A204.1 (cell line): ENCODE measurements around the gene BARHL1.

Source experiments
- FAIRE-seq: peaks from 2 replicates; lab custom pipeline; 2012; peaks lifted over from hg19 to GRCh38; lab: Jason Lieb, UNC

The BARHL1 gene

DNA sequence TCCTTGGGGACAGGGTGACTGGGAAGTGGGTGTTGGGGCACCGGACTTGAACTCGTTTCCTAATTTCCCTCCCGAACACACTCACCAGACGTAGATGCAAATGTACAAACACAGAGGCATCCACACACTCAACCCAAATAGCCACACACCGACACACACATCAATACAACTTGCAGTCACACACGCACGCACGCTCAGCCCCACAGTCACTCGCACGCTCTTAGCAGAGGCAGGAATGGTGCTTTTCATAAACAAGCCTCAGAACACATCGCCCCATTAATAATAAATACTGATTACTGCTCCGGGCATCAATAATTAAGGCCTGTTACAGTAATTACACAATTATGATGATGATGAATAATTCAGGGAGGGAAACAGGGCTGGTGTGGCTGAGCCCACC is 5.7 kb downstream of the BARHL1 start:
- FAIRE-seq, result no peak

DNA sequence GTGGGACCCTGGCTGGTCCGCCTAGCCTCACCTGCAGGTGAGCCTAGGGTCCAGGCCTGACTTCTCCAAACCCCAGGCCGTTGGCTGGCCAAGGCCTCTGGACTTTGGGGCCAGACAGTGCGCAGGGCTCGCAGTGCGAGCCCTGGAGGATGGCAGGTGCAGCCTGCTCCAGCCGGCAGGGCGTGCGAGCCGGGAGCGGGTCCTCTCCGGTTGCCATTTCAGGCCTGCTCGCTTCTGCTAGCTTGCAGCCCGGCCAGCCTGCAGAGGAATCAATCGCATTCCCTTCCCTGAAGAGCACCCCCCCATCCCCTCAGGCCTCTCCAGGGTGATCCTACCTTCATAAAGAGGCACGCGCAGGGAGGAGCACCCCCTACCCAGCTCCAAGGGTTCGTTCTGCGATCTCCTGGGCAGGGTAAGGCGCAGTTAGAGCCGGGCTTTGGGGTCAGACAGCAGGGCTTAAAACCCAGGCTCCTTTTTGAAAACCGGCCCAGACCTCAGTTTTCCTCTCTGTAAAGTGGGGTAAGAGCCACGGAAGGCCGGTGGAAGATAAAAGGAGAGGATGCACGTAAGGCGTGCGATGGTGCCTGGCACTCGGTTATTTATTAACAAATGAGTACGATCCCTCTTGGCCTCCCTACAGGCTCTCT is 6.2 kb downstream of the BARHL1 start:
- no peak for FAIRE-seq

DNA sequence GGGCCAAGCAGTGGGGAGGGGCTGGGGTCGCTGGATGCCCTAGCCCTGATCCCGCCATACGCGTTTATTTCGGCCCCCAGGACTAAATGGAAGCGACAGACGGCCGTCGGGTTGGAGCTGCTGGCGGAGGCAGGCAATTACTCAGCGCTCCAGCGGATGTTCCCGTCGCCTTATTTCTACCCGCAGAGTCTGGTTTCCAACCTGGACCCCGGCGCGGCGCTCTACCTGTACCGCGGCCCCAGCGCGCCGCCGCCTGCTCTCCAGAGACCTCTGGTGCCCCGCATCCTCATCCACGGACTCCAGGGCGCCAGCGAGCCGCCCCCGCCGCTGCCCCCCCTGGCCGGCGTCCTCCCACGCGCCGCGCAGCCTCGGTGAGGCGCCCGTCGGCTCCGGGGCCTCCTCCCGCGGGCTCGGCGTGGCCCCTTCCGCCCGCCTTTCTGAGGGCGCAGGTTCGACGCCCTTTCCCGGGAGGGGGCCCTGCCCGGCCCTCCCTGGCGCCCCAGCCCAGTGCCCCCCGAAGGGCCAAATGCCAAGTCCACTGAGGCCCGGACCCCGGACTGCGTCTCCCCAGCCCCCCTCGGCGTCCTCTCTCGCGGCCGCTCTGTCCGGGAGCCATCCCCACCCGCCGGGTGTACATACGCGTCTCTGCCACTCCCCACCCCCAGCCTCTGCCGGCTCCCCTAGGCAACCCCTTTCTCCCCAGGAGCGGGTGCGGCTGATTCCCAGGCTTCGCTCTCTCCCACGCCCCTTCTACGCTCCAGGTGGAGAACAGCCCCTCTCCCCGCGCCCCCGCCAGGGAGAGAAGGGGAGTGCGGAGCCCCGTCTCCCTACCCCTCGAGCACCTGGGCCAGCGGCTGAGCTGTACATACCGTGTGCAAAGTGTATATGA is 7.0 kb downstream of the BARHL1 start:
- FAIRE-seq, result no peak

DNA sequence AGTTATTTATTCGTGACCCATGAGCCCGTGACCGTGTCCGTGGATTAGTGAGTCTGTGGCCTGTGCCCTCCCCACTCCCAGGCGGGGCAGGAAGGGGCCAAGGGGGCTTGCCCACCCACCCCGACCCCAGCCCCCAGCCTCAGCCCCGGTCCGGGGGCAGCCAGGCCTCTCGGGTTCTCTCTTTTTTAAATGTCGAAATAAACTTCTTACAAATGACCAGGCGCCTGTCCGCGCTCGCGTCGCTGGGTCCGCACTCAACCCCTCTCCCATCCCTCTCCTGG is 7.6 kb downstream of the BARHL1 start:
- FAIRE-seq, result no peak

DNA sequence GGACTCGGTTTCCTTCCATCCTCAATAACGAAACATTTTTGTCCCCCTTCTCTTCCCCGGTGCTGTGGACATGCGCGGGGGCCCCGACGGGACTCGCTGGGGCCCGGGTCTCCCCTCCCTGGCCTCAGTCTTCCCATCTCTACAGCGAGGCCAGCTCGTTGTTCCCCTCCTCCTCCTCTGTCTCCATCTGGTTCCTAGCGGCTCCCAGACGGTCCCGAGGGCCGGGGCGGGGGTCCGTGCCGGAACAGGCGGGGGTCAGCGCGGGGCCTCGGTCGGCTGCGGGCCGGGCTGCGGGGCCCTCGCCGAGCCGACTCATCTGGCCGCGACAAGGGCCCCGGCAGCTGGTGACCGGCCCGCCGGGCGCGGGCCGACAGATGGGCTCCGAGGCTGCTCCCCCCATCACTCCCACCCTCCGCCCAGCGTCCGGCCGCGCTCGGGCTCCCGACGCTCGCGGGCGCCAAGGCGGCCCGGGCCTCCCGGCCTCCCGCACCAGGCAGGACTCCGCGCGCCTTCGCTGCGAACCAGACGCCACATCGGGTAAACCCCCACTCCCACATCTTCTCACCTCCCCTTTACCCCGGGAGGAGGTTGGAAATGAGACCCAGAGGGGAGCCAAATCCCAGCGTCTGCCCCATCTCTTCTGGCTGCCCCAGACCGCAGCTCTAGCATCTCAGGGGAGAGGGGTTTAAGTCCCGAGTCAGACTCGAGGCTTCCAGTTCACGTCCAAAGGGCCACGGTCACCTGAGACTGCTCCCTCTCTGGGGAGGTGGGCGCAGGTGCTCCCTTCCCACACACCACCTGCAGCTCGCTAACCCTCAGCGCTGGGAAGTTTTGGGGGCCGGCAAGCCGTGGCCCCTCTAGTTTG is 8.1 kb downstream of the BARHL1 start:
- FAIRE-seq, result no peak

DNA sequence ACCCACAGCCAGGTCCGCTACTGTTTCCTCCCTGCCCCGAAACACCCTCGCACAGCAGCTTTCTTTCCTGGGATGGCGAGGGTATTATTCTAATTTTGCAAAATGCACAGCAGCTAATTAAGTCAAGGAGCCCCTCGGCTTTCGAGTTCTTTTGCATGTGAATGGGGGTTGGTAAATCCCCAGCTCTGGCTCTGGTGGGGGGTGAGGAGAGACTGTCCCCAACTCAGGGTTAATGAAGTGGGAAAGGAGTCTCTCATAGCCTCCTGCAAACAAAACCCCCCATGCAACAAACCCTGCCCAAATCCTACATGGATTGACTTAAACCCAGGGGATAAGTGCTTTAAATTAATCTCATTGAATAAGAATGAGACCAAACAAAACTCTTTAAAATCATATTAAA is 8.8 kb downstream of the BARHL1 start:
- FAIRE-seq, result no peak

DNA sequence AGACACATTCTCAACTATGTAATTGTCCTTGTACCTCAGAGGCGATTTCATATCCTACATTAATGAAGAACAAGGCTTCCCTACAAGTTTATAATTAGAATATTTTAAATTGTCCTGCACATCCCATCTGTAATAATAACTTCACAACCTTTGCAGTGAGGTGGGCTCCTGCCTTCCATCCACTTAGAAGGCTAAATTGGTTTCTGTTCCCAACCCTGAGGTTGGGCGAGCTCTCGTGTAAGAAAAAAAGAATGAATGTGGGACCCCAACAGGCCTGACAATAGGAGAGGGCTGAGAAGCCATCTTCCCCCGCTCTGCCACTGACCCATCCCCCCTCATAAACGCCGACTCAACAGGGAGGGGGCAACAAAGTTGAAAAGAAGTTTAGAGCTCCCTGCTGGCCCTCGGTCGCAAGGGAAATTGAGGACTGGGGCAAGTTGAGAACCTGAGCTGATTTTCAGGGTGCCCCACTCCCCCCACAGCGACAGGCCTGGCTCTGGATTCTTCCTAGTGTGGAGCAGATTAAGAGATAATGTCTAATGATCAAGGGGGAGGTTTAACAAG is 9.4 kb downstream of the BARHL1 start:
- FAIRE-seq, result no peak

DNA sequence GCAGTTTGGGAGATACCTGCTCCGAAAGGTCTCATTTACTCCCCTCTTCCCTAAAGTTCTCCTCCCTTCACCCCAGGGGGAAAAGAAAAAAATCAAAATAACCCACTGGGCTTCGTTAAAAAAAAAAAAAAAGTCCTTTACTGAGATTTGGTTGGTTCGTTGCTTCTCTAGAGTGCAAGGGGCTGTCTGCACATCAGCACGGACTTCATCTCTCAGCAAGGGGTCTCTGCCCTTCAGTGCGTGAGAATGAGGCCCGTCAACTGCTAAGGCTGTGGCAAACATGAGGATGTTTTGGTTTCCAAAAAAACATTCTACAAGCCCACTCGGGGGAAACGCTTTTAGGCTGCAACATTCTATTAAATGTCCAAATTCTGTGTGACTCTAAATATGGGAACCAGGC is 10.0 kb downstream of the BARHL1 start:
- no peak for FAIRE-seq

DNA sequence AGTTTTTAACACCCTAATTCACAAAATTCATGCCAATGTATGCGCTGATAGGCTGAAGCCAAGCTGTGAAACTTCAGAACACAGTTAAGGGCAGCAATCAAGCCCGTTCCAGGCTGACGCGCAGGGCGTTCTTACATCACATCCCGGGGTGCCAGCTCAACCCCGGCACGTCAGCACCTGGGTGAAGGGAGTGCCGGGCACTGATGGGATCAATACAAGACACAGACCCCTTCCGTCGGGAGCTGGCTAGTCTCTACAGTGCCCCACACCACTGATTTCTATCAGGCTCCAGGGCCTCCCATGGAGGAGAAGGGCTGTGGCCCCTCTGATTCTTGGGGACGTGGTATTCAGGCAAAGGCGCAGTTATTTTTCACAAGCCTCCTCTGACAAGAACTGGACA is 12.0 kb downstream of the BARHL1 start:
- FAIRE-seq, result no peak

DNA sequence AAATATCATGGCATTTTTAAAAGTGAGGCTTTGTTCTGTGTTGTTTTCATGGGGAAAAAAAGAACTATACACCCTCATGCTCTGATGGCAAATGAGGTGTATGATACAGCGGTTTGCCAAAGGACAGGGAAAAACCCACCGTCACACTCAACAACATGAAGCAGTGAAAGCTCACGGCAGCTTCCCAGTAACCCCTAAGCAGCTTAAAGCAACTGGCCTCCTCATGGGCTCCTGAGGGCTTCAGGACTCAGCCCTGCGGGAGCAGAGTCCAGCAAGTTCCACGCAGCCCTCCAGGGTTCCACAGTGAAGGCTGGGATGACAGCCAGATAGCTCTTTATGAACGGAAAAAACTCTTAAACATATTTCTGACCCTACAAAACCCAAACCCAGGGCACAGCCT is 12.9 kb downstream of the BARHL1 start:
- FAIRE-seq, result no peak

DNA sequence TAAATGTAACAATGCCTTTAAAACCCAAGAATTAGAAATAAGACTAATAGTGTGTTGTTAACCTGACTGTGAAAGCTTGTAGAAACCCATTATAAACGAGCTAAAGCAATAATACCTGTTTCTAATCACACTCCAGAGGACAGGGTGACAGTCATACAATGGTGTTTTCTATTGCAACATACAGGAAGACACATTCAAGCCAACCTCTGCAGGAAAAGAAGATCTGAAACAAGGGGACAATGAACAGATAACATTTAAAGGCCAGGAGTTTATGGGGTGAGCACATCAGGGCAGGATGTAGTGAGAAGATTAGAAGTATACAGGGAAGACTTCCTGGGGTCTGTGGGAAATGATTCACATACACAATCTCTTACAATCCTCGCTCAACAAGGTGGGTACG is 13.8 kb downstream of the BARHL1 start:
- no peak for FAIRE-seq

DNA sequence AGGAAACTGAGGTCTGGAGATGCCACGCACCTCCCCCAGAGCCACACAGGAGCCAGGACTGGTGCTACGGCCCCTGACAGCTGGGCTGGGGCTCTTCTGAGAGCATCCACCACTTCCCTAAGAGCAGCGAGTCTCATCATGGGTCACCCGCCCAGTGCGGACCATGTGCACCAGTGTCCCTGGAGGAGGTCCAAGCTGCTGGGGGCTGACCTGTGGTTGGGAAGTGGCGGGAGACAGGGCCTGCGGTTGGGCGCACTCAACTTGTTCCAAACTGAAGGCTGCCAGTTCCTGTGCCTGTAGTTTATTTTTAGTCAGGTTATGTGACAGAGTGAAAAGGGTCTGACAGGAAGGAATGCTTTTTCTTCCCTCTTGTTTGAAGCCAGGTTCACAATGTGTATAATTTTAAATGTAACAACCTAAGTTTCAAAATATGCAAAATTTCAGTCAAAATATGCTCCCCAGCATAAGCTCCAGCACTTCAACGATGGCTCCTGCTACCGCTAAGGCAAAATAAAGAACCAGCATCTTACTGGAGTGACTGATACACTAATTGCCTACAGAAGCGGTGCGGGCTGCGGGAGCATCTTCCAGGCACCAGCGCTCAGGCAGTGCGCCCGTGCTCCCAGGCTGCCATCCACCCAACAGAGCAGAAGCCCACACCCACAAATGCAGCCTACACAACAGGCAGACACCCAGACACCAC is 14.8 kb downstream of the BARHL1 start:
- FAIRE-seq, result no peak

DNA sequence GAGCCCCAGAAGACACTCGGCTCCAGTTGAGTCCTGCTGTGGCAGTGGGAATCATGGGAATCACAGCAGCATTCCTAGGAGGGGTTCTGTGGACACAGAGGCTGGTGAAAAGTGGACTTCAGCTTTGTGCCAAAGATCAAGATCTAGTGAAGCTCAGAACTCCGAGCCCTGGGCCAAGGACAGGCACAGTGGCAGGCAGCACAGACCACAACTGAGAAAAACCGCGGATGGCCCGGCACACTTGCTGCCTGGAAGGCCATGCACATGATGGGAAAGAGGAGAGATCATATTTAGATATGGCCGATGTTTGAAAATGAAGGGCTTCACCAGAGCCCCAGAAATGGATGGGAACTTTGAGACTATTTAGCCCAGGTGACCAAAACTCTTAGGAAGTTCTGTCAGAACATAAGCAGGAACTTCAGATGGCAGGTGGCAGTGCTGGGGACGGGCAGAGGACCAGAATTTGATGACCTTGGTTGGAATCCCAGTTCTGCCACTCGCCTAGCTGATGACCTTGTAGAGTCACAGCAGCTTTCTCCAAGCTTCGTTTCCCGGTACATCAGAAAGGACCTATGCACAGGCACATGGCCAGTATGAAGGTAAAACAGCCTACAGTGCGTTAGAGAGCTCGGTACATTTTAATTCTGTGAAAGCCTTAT is 18.0 kb downstream of the BARHL1 start:
- FAIRE-seq, result no peak

DNA sequence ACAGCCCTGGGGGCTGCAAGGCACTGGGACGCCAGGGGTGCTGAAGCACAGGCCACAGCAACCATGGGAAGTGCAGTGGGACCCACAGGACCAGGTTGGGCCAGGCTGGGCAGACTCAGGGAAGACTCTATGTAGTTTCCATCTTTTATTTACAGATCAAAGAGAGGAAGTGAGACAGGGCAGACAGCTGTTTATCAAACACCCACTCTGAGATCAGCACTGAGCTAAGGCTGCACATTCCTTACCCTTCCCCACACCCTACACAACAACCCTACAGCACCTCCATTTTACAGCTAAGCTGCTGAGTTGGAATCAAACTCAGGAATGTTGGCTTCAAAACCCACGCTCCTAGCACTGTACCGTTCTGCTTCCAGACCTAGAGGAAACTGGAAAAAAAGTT is 19.8 kb downstream of the BARHL1 start:
- FAIRE-seq, result no peak

DNA sequence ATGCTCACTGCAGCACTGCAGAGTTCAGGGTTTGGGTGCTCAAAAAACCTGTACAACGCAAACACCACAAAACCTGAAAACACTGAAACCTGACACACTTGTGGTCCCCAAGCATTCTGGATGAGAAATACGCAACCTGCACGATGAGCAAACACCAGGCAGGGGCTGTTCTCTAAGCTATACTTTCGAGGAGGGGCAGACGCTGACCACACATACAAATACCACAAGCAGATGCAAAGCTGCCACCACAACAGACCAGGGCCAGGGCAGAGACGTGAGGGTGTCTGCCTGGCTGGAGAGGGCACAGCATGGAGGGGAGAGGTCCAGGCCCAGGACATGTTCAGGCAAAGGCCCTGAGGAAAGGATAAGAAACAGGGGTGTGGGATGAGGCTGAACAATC is 23.0 kb downstream of the BARHL1 start:
- FAIRE-seq, result no peak

DNA sequence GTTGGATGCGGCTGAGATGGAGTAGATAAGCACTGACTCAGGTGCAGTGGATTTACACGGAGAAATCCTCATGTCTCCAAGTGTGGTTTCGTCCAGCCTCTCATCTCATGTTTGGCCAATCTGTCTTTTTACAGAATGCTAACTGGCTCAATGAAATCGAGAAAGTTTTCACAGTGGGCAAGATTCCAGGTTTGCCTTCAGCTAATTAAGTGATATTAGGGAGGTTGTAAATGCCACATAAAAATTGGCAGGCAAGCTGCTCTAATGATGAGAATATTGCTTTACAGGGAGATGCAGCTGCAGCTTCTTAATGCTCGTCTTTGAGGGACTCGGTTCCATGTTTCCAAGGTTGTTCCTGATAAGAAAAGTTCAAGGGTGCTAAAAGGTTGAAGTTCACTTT is 23.7 kb downstream of the BARHL1 start:
- FAIRE-seq, result no peak

DNA sequence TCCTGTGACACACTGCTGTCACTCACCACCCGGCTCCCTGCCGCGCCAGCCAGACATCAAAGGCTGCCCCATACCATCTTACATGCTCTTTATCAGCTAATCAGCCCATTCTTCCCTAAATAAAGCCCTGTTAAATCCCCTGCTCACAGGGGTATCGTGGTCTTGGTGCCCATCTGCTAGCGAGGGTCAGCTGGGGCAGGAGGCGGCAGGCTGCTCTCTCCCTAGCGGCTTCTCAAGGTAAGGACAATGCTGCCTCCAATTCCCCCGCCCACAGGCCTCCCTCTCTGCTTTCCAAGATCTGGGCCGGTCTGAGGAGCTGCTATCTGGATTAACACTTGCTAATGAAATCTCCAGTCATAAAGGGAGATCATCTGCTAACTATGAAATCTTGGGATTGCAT is 26.8 kb downstream of the BARHL1 start:
- no peak for FAIRE-seq

DNA sequence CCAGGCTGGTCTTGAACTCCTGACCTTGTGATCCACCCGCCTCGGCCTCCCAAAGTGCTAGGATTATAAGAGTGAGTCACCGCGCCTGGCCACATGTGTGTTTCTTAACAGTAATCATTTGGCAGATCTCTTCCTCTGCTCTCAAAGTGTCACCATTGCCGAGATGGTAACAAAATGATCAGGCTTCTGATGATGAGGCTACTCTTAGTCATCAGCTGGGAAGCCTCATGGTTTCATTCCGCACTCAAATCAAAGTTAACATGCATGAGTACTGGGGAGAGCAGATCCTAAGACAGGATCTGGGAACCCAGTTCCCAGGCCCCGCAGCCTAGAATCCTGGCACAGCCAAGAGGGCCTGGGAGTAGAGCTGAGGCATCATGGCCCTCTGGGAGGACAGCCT is 27.4 kb downstream of the BARHL1 start:
- no peak for FAIRE-seq

DNA sequence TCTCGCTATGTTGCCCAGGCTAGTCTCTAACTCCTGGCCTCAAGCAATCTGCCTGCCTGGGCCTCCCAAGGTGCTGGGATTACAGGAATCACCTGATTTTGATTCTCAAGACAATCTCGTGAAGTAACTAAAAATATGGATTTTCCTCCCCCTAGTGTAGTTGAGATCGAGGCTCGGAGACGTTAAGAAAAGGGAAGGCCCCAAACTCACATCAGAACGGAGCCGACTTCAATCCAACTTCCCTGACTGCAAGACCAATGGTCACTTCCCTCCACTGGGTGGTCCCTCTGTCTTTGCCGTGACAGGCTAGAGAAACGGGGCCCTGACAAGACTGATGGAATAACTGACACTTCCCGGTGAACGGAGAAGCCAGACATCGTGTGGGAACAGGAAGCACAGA is 28.3 kb downstream of the BARHL1 start:
- FAIRE-seq, result no peak

DNA sequence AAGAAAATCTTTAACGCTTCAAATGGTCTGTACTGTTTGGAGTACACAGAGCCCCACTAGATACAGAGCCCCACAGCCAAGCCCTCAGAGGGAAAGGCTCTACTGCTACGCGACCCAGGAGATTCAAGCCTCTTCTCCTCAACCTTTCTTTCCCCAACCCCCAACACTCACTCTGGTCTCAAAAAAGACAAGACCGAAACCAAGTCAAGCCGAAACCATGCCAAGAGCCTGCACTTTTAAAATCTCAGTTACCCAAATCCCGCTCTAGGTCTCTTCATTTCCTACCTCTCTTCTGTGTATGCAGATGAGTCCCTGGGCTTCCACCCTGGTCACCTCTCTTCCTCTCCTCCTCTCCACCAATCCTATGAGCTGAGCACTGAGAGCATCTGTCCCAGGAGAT is 31.9 kb downstream of the BARHL1 start:
- FAIRE-seq, result no peak

DNA sequence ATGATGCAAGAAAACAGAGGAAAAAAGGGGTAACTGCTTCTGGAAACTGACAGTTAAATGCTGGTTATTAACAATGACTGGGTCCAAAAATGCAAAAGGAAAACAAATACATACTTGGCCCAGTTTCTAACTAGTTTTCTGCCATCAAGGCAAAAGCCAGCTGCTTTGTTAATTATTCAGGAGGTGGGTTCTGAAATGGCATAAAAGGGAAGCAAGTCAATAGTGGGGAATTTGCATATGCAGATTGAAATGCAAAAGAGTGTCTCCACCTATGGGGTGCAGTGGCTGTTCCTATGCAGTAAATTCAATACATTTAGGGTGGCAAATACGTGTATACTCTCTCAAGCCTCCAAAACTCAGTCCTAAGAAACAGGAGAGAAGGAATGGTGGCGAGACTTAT is 33.4 kb downstream of the BARHL1 start:
- FAIRE-seq, result no peak

DNA sequence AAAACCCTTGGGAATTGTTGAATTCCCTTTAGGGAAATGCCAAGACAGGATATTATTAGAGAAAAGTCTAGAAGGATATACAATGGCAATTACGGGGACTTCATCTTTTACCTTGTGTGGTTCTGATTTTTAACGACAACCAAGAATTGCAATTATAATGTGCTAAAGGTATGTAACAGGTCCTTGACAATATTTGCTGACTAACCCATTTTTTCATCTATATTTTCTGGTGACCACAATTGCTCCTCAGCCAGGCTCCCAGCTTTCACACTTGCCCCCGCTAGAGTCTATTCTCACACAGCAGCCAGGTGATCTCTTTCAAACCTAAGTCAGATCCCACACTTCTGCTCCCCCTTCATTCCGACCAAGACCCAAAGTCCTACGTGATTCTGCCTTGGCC is 34.3 kb downstream of the BARHL1 start:
- FAIRE-seq, result no peak
